Keratinocyte (primary cell): ENCODE results near the gene MED4.

Source experiments
- EZH2 ChIP-seq: IDR thresholded peaks from one replicate; pipeline ENCODE4 v1.6.1; 2012; ENCODE audit warnings: inconsistent platforms, mild to moderate bottlenecking, low read length, moderate library complexity
- TF ChIP-seq, protein P1 (sequence below), 3 experiments: IDR thresholded peaks in 1 of 3; conservative IDR thresholded peaks in 1 of 3; optimal IDR thresholded peaks in 1 of 3; 2 replicates in 2 of 3; 3 replicates in 1 of 3; pipeline versions ENCODE3 to v1.5.1; 2011; ENCODE audit warnings: low read length in 3 of 3, mild to moderate bottlenecking in 3 of 3, moderate library complexity in 2 of 3, control low read depth in 1 of 3, inconsistent platforms in 1 of 3; ENCODE audit not compliant: insufficient read depth in 2 of 3; ENCODE audit errors: extremely low read depth in 1 of 3

DNA sequence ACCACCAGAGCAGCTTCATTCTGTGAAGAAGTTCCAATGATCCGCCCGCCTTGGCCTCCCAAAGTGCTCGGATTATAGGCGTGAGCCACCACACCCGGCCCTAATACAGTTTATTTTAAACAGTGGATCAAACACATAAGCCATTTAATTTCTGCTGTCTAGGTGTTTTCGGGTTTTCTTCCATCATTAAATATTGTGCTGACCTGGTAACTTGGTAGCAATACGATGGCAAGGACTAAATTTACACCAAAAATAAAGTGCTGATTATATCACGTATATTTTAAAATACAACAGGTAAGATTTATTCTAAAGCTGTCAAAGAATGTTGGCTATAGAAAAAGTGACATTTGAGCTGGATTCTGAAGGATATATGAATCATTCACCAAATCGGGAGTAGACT, 1.3 kb downstream of the MED4 start:
- TF ChIP-seq, protein P1, sequence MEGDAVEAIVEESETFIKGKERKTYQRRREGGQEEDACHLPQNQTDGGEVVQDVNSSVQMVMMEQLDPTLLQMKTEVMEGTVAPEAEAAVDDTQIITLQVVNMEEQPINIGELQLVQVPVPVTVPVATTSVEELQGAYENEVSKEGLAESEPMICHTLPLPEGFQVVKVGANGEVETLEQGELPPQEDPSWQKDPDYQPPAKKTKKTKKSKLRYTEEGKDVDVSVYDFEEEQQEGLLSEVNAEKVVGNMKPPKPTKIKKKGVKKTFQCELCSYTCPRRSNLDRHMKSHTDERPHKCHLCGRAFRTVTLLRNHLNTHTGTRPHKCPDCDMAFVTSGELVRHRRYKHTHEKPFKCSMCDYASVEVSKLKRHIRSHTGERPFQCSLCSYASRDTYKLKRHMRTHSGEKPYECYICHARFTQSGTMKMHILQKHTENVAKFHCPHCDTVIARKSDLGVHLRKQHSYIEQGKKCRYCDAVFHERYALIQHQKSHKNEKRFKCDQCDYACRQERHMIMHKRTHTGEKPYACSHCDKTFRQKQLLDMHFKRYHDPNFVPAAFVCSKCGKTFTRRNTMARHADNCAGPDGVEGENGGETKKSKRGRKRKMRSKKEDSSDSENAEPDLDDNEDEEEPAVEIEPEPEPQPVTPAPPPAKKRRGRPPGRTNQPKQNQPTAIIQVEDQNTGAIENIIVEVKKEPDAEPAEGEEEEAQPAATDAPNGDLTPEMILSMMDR (optimal IDR thresholded peaks at IDR 0.05 in 1 of 3, IDR thresholded peaks at IDR 0.05 in 1 of 3, conservative IDR thresholded peaks at IDR 0.05 in 1 of 3; ENCODE audit: extremely low read depth in 1 of 3, insufficient read depth in 2 of 3, low read length in 3 of 3) = no peak
- no peak for TF ChIP-seq EZH2
